Stimulated activated naive B cell treated with anti-CD40 and anti-IgM and Interleukin-4, amounts not matched to agents 10 μg/mL and 1 μg/mL and 100 μg/mL, for 72 hours (primary cell): ENCODE results near the gene AKR1A1.

ENCODE experiments used
- ATAC-seq, 2 donors: fragments of 150-1000 bp; cut with Tn5 transposase; replicated peaks; 2 replicates each; pipeline ENCODE4 v1.10.0; 2021; ENCODE audit warnings: moderate library complexity in 1 of 2
- DNase-seq: peaks from one replicate; pipeline ENCODE4 v3.0.0; 2021
- H3K27ac Mint-ChIP-seq: one replicate; pipeline ENCODE4 v1.8.0; 2022; ENCODE audit warnings: mild to moderate bottlenecking, mixed read lengths
- H3K27me3 Mint-ChIP-seq, 2 donors: one replicate each; pipeline ENCODE4 v1.8.0; 2022; ENCODE audit warnings: mixed read lengths in 2 of 2
- H3K36me3 Mint-ChIP-seq, 2 donors: one replicate each; pipeline ENCODE4 v1.8.0; 2022; ENCODE audit warnings: mixed read lengths in 2 of 2, mild to moderate bottlenecking in 1 of 2
- H3K4me1 Mint-ChIP-seq, 2 donors: one replicate each; pipeline ENCODE4 v1.8.0; 2022; ENCODE audit warnings: mixed read lengths in 2 of 2, mild to moderate bottlenecking in 1 of 2
- H3K4me3 Mint-ChIP-seq, 2 donors: one replicate each; pipeline ENCODE4 v1.8.0; 2022; ENCODE audit warnings: mild to moderate bottlenecking in 2 of 2, mixed read lengths in 2 of 2, moderate library complexity in 1 of 2
- H3K9me3 Mint-ChIP-seq, 2 donors: one replicate each; pipeline ENCODE4 v1.8.0; 2022; ENCODE audit warnings: mixed read lengths in 2 of 2, mild to moderate bottlenecking in 1 of 2

Gene AKR1A1

DNA sequence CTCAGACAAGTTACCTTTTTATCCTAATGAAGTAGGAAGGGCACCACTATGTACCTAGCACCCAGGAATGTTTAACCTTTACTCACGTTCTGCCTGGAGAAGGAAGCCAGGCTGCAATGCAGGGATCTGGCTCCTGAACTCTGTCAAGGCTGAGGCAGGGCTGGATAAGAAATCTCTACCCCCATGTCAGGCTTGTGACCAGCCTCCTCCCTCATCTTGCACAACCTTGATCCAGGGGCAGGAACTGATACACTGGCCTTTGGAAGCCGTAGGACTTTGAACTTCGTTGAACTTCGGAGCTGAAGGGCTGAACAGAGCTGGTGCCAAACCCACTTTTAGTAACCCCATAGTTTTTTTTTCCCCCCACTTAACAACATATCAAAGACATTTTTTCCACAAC, 8.0 kb upstream of the AKR1A1 start:
- no peak for ATAC-seq
- Mint-ChIP-seq H3K4me3 (no peak overlapping the region), H3K36me3 (peaks cover 0 to 2% of the 10 kb centered on the region in 2 donors), H3K27me3 (no peaks in the 10 kb centered on the region), H3K27ac (peak overlapping the region; percentile 89), H3K9me3 (peaks cover 0 to 3% of the 10 kb centered on the region in 2 donors), H3K4me1 (peaks cover 47 to 70% of the 10 kb centered on the region in 2 donors)
- DNase-seq = no peak

DNA sequence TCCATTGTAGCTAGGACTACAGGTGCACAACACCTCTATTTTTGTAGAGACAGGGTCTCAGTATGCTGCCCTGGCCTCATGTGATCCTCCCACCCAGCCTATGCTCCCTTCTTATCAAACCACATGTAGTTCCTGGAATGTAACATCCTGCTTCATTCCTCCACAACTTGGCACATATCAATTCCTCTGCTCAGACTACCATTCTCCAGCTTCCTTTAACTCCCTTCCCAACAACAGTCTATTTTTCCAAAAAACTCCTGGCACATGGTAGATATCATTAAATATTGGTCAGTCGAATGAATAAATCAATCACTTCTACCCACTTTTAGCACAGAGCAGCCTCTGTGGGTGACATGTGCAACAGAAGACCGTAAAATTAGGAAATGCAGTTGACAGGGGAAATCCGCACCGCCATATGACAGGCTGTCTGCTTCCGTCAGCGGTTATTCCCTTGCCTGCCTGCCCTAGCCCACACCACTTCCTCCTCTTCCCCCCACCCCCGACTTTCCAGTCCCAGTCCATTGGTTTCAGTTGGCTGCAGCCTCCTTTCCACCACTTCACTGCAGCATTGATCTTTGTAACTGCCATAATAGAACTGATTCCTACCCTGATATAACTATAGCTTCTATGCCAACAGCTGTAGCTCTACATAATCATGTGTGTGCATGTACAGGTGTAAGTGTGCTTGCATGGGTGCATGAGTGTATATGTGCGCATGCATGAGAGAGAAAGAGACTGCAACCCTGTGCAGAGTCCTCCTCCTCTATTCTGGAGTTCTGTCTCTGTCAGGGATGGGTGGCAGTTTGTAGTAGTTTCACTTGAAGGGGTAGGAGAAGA, 6.8 kb upstream of the AKR1A1 start:
- peak overlapping the region; percentile 96 for H3K27ac Mint-ChIP-seq
- peaks cover 0 to 2% of the 10 kb centered on the region in 2 donors for H3K36me3 Mint-ChIP-seq
- peak; percentile 76 to 87 for ATAC-seq
- peak overlapping the region; percentile 40 to 72 for H3K4me3 Mint-ChIP-seq
- DNase-seq = peak; percentile 84
- H3K4me1 Mint-ChIP-seq = peaks cover 47 to 70% of the 10 kb centered on the region in 2 donors
- peaks cover 0 to 3% of the 10 kb centered on the region in 2 donors for H3K9me3 Mint-ChIP-seq
- no peaks in the 10 kb centered on the region for H3K27me3 Mint-ChIP-seq

DNA sequence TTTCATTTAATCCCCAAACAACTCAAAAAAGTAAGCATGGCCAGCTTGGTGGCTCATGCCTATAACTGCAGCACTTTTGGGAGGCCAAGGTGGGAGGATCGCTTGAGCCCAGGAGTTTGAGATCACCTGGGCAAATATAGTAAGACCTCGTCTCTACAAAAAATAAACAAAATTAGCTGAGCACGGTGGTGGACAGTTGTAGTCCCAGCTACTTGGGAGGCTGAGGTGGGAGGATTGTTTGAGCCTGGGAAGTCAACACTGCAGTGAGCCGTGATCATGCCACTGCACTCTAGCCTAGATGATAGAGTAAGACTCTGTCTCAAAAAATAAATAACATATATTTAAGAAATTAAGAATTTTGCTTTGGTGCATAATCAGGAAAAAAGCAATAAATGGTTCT, 6.1 kb upstream of the AKR1A1 start:
- H3K4me1 Mint-ChIP-seq = peaks cover 50 to 70% of the 10 kb centered on the region in 2 donors
- ATAC-seq = no peak
- H3K9me3 Mint-ChIP-seq = peaks cover 0 to 3% of the 10 kb centered on the region in 2 donors
- no peaks in the 10 kb centered on the region for H3K27me3 Mint-ChIP-seq
- DNase-seq = no peak
- H3K36me3 Mint-ChIP-seq = peaks cover 0 to 2% of the 10 kb centered on the region in 2 donors
- H3K27ac Mint-ChIP-seq = peak overlapping the region; percentile 96
- H3K4me3 Mint-ChIP-seq = peak overlapping the region; percentile 48 to 76

GRCh38 chr1:45545019-45545493, 5.6 kb upstream of the AKR1A1 start:
- Mint-ChIP-seq H3K4me3 (peak overlapping the region; percentile 48 to 76), H3K36me3 (peaks cover 0 to 2% of the 10 kb centered on the region in 2 donors), H3K27me3 (no peaks in the 10 kb centered on the region), H3K4me1 (peaks cover 50 to 65% of the 10 kb centered on the region in 2 donors), H3K27ac (peak overlapping the region; percentile 91), H3K9me3 (peaks cover 0 to 3% of the 10 kb centered on the region in 2 donors)
- DNase-seq = peak; percentile 59
- peak; percentile 68 to 70 for ATAC-seq

- Mint-ChIP-seq H3K36me3 (peaks cover 0 to 1% of the 10 kb centered on the region in 2 donors), H3K4me3 (peak overlapping the region; percentile 48 to 76), H3K27me3 (no peaks in the 10 kb centered on the region), H3K4me1 (peaks cover 47 to 59% of the 10 kb centered on the region in 2 donors), H3K9me3 (peaks cover 0 to 3% of the 10 kb centered on the region in 2 donors), H3K27ac (peak overlapping the region; percentile 91)
- ATAC-seq (peak in 1 of 2 donors; percentile 20), DNase-seq (peak; percentile 21)
Observed at GRCh38 chr1:45545553-45546310, 4.9 kb upstream of the AKR1A1 start.

GRCh38 chr1:45551684-45552083, 1.1 kb downstream of the AKR1A1 start:
- Mint-ChIP-seq H3K9me3 (peaks cover 0 to 3% of the 10 kb centered on the region in 2 donors), H3K4me3 (peak overlapping the region; percentile 97 to 99), H3K4me1 (peaks cover 17 to 35% of the 10 kb centered on the region in 2 donors), H3K36me3 (peaks cover 19 to 26% of the 10 kb centered on the region in 2 donors), H3K27me3 (no peaks in the 10 kb centered on the region), H3K27ac (peak overlapping the region; percentile 98)
- DNase-seq (no peak), ATAC-seq (no peak)

DNA sequence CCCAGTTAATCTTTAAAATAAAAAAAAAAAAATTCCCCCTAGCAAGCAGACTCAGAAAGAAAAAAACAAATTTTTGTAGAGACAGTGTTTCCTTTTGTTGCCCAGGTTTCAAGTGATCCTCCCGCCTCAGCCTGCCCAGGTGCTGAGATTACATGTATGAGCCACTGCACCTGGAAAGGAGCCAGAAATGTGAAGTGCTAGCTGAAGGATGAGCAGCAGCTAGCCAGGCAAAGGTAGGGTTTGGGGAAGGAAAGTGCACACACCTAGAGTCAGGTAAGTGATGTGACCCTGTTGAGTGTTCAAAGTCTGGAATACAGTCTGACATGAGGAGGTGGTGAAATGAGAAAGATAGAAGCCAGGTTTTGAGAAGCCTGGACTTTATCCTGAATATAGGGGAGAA, 1.7 kb downstream of the AKR1A1 start:
- peaks cover 19 to 27% of the 10 kb centered on the region in 2 donors for H3K36me3 Mint-ChIP-seq

DNA sequence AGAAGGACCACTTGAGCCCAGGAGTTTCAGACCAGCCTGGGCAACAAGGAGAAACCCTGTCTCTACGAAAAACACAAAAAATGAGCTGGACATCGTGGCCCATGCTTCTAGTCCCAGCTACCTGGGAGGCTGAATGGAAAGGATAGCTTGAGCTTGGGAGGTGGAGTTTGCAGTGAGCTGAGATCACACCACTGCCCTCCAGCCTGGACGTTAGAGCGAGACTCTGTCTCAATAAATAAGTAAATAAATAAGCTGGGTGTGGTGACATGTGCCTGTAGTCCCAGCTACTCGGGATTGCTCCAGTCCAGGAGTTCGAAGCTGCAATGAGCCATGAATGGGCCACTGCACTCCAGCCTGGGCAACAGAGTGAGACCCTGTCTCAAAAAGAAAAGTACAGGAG, 3.6 kb downstream of the AKR1A1 start:
- no peaks in the 10 kb centered on the region for H3K27me3 Mint-ChIP-seq
- peaks cover 21 to 45% of the 10 kb centered on the region in 2 donors for H3K4me1 Mint-ChIP-seq
- ATAC-seq (no peak), DNase-seq (no peak)
- no peak overlapping the region for H3K27ac Mint-ChIP-seq
- no peaks in the 10 kb centered on the region for H3K9me3 Mint-ChIP-seq
- no peak overlapping the region for H3K4me3 Mint-ChIP-seq
- peaks cover 19 to 31% of the 10 kb centered on the region in 2 donors for H3K36me3 Mint-ChIP-seq

More for the DNA sequence above, 1.7 kb downstream of the AKR1A1 start:
- Mint-ChIP-seq H3K4me3 (peak overlapping the region; percentile 71 to 72), H3K27me3 (no peaks in the 10 kb centered on the region), H3K27ac (peak overlapping the region; percentile 76), H3K4me1 (peaks cover 16 to 31% of the 10 kb centered on the region in 2 donors), H3K9me3 (no peaks in the 10 kb centered on the region)
- no peak for ATAC-seq
- DNase-seq = no peak

- no peaks in the 10 kb centered on the region for H3K27me3 Mint-ChIP-seq
- DNase-seq = no peak
- H3K9me3 Mint-ChIP-seq = no peaks in the 10 kb centered on the region
- H3K36me3 Mint-ChIP-seq = peaks cover 25 to 43% of the 10 kb centered on the region in 2 donors
- peaks cover 24 to 36% of the 10 kb centered on the region in 2 donors for H3K4me1 Mint-ChIP-seq
- ATAC-seq = no peak
- H3K4me3 Mint-ChIP-seq = no peak overlapping the region
- H3K27ac Mint-ChIP-seq = no peak overlapping the region
Observed at GRCh38 chr1:45557422-45557944, 6.9 kb downstream of the AKR1A1 start.

DNA sequence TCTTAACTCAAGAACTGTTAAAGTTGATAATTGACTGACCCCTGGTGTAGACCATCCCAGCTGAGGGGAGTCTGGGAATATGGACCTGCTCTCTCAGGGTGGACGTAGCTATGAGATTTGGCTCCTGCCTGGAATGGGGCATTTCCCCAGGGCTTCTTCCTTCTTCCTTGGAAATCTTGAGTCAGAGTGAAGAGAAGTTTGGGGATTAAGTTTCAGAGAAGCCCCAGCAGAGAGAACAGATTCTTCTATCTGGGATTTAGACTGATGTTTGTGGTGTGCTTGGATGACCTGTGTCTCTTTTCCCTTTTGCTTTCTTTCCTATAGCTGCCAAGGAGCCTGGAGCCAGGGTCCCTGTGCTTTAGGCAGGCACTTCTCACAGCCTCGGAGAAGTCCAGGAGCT, 13.2 kb downstream of the AKR1A1 start:
- H3K36me3 Mint-ChIP-seq = peaks cover 36 to 64% of the 10 kb centered on the region in 2 donors
- H3K9me3 Mint-ChIP-seq = no peaks in the 10 kb centered on the region
- H3K27ac Mint-ChIP-seq = peak overlapping the region; percentile 53
- H3K27me3 Mint-ChIP-seq = no peaks in the 10 kb centered on the region
- H3K4me1 Mint-ChIP-seq = peaks cover 10 to 23% of the 10 kb centered on the region in 2 donors
- ATAC-seq (no peak), DNase-seq (no peak)
- H3K4me3 Mint-ChIP-seq = no peak overlapping the region

DNA sequence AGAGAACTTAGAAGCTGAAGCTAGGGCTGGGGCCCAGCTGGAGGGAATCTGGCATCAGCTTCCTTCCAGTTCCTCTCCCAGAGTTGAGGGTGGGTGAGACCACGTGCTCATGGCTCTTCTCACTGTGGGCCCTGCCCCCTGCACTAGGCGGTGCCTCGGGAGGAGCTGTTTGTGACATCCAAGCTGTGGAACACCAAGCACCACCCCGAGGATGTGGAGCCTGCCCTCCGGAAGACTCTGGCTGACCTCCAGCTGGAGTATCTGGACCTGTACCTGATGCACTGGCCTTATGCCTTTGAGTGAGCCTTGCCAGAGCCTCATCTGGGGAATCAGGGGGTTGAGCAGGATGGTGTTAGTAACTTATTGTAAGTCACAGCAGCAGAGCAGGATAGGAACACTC, 16.1 kb downstream of the AKR1A1 start:
- Mint-ChIP-seq H3K27me3 (no peaks in the 10 kb centered on the region), H3K4me1 (peaks cover 19 to 22% of the 10 kb centered on the region in 2 donors), H3K36me3 (peaks cover 39 to 56% of the 10 kb centered on the region in 2 donors), H3K27ac (peak overlapping the region; percentile 91), H3K9me3 (no peaks in the 10 kb centered on the region), H3K4me3 (no peak overlapping the region)
- no peak for ATAC-seq
- no peak for DNase-seq

DNA sequence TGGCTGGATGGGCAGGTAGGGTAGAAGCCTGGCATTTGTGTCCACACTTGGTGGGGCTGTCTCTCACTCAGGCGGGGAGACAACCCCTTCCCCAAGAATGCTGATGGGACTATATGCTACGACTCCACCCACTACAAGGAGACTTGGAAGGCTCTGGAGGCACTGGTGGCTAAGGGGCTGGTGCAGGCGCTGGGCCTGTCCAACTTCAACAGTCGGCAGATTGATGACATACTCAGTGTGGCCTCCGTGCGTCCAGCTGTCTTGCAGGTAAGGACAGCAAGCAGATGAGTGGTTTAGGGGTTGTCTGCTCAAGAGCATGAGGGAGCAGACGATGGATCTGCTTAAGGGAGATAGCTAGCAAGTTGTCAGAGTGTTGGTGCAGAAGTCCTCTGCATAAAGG, 17.3 kb downstream of the AKR1A1 start:
- Mint-ChIP-seq H3K27ac (no peak overlapping the region), H3K27me3 (no peaks in the 10 kb centered on the region), H3K4me3 (no peak overlapping the region), H3K4me1 (peaks cover 15 to 22% of the 10 kb centered on the region in 2 donors), H3K9me3 (no peaks in the 10 kb centered on the region), H3K36me3 (peaks cover 36 to 51% of the 10 kb centered on the region in 2 donors)
- DNase-seq = no peak
- ATAC-seq = no peak

DNA sequence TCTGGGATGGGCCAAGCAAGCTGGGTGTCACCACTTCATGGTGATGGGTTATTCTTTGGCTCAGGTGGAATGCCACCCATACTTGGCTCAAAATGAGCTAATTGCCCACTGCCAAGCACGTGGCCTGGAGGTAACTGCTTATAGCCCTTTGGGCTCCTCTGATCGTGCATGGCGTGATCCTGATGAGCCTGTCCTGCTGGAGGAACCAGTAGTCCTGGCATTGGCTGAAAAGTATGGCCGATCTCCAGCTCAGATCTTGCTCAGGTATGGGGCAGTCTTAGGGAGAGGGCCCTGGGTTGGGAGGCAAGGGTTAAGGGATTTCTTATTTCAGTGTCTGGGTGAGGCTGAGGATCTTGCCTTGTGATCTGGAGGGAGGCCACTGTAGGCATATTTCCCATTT, 17.8 kb downstream of the AKR1A1 start:
- Mint-ChIP-seq H3K27me3 (no peaks in the 10 kb centered on the region), H3K27ac (no peak overlapping the region), H3K9me3 (no peaks in the 10 kb centered on the region), H3K4me1 (peaks cover 15 to 22% of the 10 kb centered on the region in 2 donors), H3K4me3 (no peak overlapping the region), H3K36me3 (peaks cover 35 to 46% of the 10 kb centered on the region in 2 donors)
- ATAC-seq (no peak), DNase-seq (no peak)

DNA sequence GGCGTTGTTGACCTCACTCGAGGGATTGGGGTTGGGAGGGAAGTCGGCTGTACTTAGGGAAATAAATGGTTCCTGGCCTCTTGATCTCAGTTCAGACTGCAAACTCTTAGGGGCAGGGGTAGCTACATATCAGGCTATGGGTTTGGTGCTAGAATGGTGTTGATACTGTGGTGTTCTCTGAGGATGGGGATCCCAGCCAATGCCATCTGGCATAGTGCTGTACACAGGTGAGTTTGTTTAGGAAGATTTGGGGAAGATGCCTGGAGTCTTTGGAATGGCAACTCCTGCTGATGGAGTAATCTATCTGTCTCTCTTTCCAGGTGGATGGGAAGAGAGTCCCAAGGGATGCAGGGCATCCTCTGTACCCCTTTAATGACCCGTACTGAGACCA, 18.9 kb downstream of the AKR1A1 start:
- Mint-ChIP-seq H3K4me1 (peaks cover 15 to 22% of the 10 kb centered on the region in 2 donors), H3K9me3 (no peaks in the 10 kb centered on the region), H3K27me3 (no peaks in the 10 kb centered on the region), H3K4me3 (no peak overlapping the region), H3K36me3 (peaks cover 27 to 39% of the 10 kb centered on the region in 2 donors), H3K27ac (no peak overlapping the region)
- DNase-seq (no peak), ATAC-seq (no peak)
